Breast epithelium (tissue), 3 donors: ENCODE measurements around the gene MEG3.

ENCODE experiments used
- CTCF ChIP-seq, 3 donors: fragments of 450-650 bp; IDR thresholded peaks; one replicate each; pipeline ENCODE4 v1.5.1; 2016 to 2017; ENCODE audit warnings: antibody characterized with exemption in 3 of 3, mild to moderate bottlenecking in 3 of 3, moderate library complexity in 3 of 3
- POLR2AphosphoS5 ChIP-seq, 3 donors: sonication (generic); formaldehyde crosslinking; IDR thresholded peaks; one replicate each; pipeline ENCODE4 v1.6.1; 2017; ENCODE audit warnings: antibody characterized with exemption in 3 of 3

GRCh38 chr14:100890061-100890850, 64.3 kb downstream of the MEG3 start:
- TF ChIP-seq CTCF (IDR thresholded peaks at IDR 0.05), result no peak
- TF ChIP-seq POLR2AphosphoS5 (IDR thresholded peaks at IDR 0.05), result no peak
